Right atrium auricular region (tissue), 2 donors: Measurements from ENCODE around the gene NAPB. TPM values are rescaled to one million over a fixed set of nuclear protein-coding genes. Genes with fewer than 3 reads are reported as not detected.

Experiments used
- DNase-seq: peaks from one replicate; pipeline ENCODE4 v3.0.0-alpha.2; 2019; ENCODE audit warnings: low spot score
- H3K27ac ChIP-seq, 2 donors: fragments of 200-600 bp; sonication (generic); 1 replicate in 1 of 2; 2 replicates in 1 of 2; pipeline ENCODE4 v1.5.1; 2016 to 2019
- H3K27me3 ChIP-seq, 2 donors: fragments of 200-600 bp; sonication (generic); one replicate each; pipeline versions ENCODE4 v1.5.1 to v1.6.0; 2017 to 2019
- H3K36me3 ChIP-seq: fragments of 200-600 bp; sonication (generic); one replicate; pipeline ENCODE4 v1.5.1; 2016
- H3K4me1 ChIP-seq, 2 donors: fragments of 200-600 bp; sonication (generic); one replicate each; pipeline versions ENCODE4 v1.5.1 to v1.6.0; 2017 to 2019
- H3K4me3 ChIP-seq, 2 donors: fragments of 200-600 bp; sonication (generic); 1 replicate in 1 of 2; 2 replicates in 1 of 2; pipeline ENCODE4 v1.5.1; 2017 to 2019; ENCODE audit warnings: mild to moderate bottlenecking in 1 of 2, moderate library complexity in 1 of 2
- H3K9me3 ChIP-seq, 2 donors: fragments of 200-600 bp; sonication (generic); one replicate each; pipeline ENCODE4 v1.5.1; 2019
- CTCF ChIP-seq, 2 donors: fragments of 200-600 bp; sonication (generic); IDR thresholded peaks; one replicate each; pipeline ENCODE4 v1.5.1; 2019; ENCODE audit warnings: antibody characterized with exemption in 2 of 2
- total RNA-seq, 2 donors: library from RNA; depleted of rRNA; stranded (reverse); fragments of >200 nt; gene quantifications; one replicate each; pipeline ENCODE4 v1.1.0, GENCODE V29; 2016

NAPB gene
- total RNA-seq, 2 donors from 2014 or later: 4.8 to 5.1 TPM

DNA sequence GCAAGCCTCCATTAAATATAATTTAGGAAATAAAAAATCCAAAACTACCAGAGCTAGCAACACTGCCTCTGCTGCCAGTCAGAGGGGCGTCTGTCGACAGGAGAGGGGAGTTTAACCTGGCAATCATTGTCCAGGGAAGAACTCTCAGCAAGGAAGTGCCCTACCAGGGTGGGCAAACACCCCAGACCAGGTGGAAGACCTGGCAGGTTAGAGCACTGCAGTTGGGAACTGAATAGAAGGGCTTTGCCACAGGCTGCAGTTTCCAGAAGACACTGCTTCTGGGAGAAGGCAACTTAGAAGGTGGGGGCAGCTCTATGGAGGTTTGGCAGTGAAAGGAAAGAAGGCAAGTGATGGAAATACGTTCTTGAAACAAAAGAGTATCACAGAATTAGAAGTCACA lies 11.5 kb downstream of the NAPB start:
- H3K4me1 ChIP-seq: peaks cover 0 to 20% of the 10 kb centered on the region in 2 donors
- no peak for TF ChIP-seq CTCF (IDR thresholded peaks at IDR 0.05)
- H3K4me3 ChIP-seq: no peak overlapping the region
- no peak overlapping the region for H3K27ac ChIP-seq
- H3K36me3 ChIP-seq: no peaks in the 10 kb centered on the region
- H3K27me3 ChIP-seq: no peaks in the 10 kb centered on the region
- no peak for DNase-seq
- H3K9me3 ChIP-seq: no peaks in the 10 kb centered on the region

GRCh38 chr20:23408957-23409356 lies 12.3 kb downstream of the NAPB start:
- Histone ChIP-seq H3K4me3 (no peak overlapping the region), H3K4me1 (peaks cover 0 to 28% of the 10 kb centered on the region in 2 donors), H3K36me3 (no peaks in the 10 kb centered on the region), H3K27me3 (no peaks in the 10 kb centered on the region), H3K27ac (no peak overlapping the region), H3K9me3 (no peaks in the 10 kb centered on the region)
- DNase-seq: no peak
- no peak for TF ChIP-seq CTCF (IDR thresholded peaks at IDR 0.05)

DNA sequence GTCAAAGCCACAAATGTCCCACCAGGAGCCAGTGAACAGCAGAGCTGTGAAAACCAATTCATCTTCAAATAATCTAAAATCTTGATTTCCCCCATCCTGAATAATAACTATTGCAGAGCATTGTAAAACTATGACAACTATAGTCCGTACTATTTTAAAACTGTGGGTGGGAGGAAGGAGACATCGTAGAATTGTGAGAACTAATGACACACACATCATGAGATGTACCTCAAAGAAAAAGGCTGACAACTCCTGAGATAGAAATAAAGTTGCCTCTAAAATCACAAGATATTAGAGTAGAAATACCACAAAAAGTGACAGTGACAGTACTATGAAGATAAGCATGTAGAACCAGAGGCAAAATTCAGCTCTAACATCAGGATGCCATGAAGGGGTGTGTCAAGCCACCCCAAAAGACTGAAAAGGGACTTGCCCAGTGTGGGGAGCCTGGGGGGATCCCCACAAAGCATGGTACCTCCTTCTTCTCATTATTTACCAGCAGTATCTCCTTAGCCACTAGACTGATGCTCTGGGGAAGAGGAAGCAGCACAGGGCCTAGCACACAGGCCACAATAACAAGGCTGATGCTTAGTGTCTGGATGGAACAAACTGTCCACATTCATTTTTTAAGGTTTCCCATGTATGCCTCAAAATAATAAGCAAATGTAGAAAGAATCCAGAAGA lies 13.4 kb downstream of the NAPB start:
- H3K27ac ChIP-seq: no peak overlapping the region
- peaks cover 0 to 31% of the 10 kb centered on the region in 2 donors for H3K4me1 ChIP-seq
- no peak overlapping the region for H3K4me3 ChIP-seq
- H3K27me3 ChIP-seq: no peaks in the 10 kb centered on the region
- no peaks in the 10 kb centered on the region for H3K36me3 ChIP-seq
- no peaks in the 10 kb centered on the region for H3K9me3 ChIP-seq
- no peak for TF ChIP-seq CTCF (IDR thresholded peaks at IDR 0.05)
- no peak for DNase-seq

DNA sequence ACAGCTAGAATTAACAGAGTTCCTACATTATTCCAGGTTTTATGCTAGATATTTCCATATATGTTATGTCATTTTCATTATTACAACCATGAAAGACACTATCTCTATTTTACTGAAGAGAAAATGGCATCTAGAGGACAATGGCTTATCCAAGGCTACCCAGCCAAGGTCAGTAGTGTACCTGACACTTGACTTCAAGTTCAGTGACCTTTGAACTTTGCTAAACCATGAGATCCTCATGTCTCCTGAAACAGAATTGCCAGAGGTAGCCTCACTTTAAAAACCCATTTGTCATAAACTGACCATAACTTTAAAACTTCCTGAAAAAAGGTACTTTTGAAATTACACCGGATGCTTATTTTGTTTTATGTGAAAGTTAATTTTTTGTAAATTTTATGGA lies 14.4 kb downstream of the NAPB start:
- Histone ChIP-seq H3K9me3 (no peaks in the 10 kb centered on the region), H3K4me3 (no peak overlapping the region), H3K27ac (no peak overlapping the region), H3K4me1 (peaks cover 0 to 24% of the 10 kb centered on the region in 2 donors), H3K36me3 (no peaks in the 10 kb centered on the region), H3K27me3 (no peaks in the 10 kb centered on the region)
- TF ChIP-seq CTCF (IDR thresholded peaks at IDR 0.05): no peak
- no peak for DNase-seq

- Histone ChIP-seq H3K9me3 (no peaks in the 10 kb centered on the region), H3K4me3 (no peak overlapping the region), H3K36me3 (no peaks in the 10 kb centered on the region), H3K4me1 (peaks cover 0 to 18% of the 10 kb centered on the region in 2 donors), H3K27ac (no peak overlapping the region), H3K27me3 (no peaks in the 10 kb centered on the region)
- no peak for DNase-seq
- TF ChIP-seq CTCF (IDR thresholded peaks at IDR 0.05): no peak
These were observed 17.1 kb downstream of the NAPB start for GRCh38 chr20:23404196-23404595.

GRCh38 chr20:23403751-23404150 lies 17.5 kb downstream of the NAPB start:
- no peaks in the 10 kb centered on the region for H3K9me3 ChIP-seq
- no peaks in the 10 kb centered on the region for H3K27me3 ChIP-seq
- H3K4me1 ChIP-seq: peaks cover 0 to 18% of the 10 kb centered on the region in 2 donors
- no peak for TF ChIP-seq CTCF (IDR thresholded peaks at IDR 0.05)
- H3K4me3 ChIP-seq: no peak overlapping the region
- no peak overlapping the region for H3K27ac ChIP-seq
- no peaks in the 10 kb centered on the region for H3K36me3 ChIP-seq
- DNase-seq: no peak
